Liver (tissue), 9 donors: ENCODE data around the gene DERA. TPM values are rescaled to one million over a fixed set of nuclear protein-coding genes. Genes with fewer than 3 reads are reported as not detected.

Experiments
- DNase-seq: peaks from one replicate; pipeline ENCODE4 v3.0.0-alpha.2; 2017; ENCODE audit warnings: low spot score
- H3K27ac ChIP-seq, 2 donors: one replicate each; pipeline ENCODE4 v1.7.0; 2013; ENCODE audit warnings: inconsistent platforms in 2 of 2, low read length in 2 of 2, control low read depth in 1 of 2, low read depth in 1 of 2, mild to moderate bottlenecking in 1 of 2
- H3K27me3 ChIP-seq, 4 donors: one replicate each; pipeline versions ENCODE4 v1.6.1 to v1.7.0; 2013; ENCODE audit warnings: low read length in 3 of 4, inconsistent platforms in 1 of 4, mild to moderate bottlenecking in 1 of 4, moderate library complexity in 1 of 4; ENCODE audit not compliant: control insufficient read depth in 4 of 4, insufficient read depth in 4 of 4
- H3K36me3 ChIP-seq, 4 donors: one replicate each; pipeline versions ENCODE4 v1.6.1 to v1.7.0; 2013; ENCODE audit warnings: low read length in 3 of 4, mild to moderate bottlenecking in 3 of 4, low read depth in 1 of 4, moderate library complexity in 1 of 4; ENCODE audit not compliant: control insufficient read depth in 4 of 4, insufficient read depth in 3 of 4
- H3K4me1 ChIP-seq, 4 donors: one replicate each; pipeline versions ENCODE4 v1.6.1 to v1.7.0; 2013; ENCODE audit warnings: low read length in 3 of 4, mild to moderate bottlenecking in 3 of 4, moderate library complexity in 1 of 4; ENCODE audit not compliant: control insufficient read depth in 4 of 4, insufficient read depth in 4 of 4
- H3K4me3 ChIP-seq, 3 donors: one replicate each; pipeline versions ENCODE4 v1.6.1 to v1.7.0; 2013; ENCODE audit warnings: low read length in 3 of 3, control low read depth in 1 of 3, low read depth in 1 of 3, mild to moderate bottlenecking in 1 of 3
- H3K9ac ChIP-seq, 2 donors: one replicate each; pipeline ENCODE4 v1.7.0; 2013; ENCODE audit warnings: low read length in 2 of 2, mild to moderate bottlenecking in 2 of 2, moderate library complexity in 2 of 2, control low read depth in 1 of 2, low read depth in 1 of 2
- H3K9me3 ChIP-seq, 4 donors: one replicate each; pipeline versions ENCODE4 v1.6.1 to v1.7.0; 2013; ENCODE audit warnings: low read length in 3 of 4; ENCODE audit not compliant: control insufficient read depth in 4 of 4
- GABPA ChIP-seq, 2 donors: IDR thresholded peaks in 1 of 2; conservative IDR thresholded peaks in 1 of 2; 2 replicates each; pipeline ENCODE4 v1.6.1; 2016; ENCODE audit warnings: antibody characterized with exemption in 2 of 2, mild to moderate bottlenecking in 1 of 2, moderate library complexity in 1 of 2
- HNF4A ChIP-seq, 2 donors: conservative IDR thresholded peaks; 2 replicates each; pipeline ENCODE4 v1.6.1; 2016; ENCODE audit warnings: antibody characterized with exemption in 2 of 2, mild to moderate bottlenecking in 2 of 2
- HNF4G ChIP-seq: IDR thresholded peaks from 2 replicates; pipeline ENCODE4 v1.6.1; 2016; ENCODE audit warnings: antibody characterized with exemption
- NR2F2 ChIP-seq: IDR thresholded peaks from 2 replicates; pipeline ENCODE4 v1.6.1; 2016; ENCODE audit warnings: antibody characterized with exemption
- SP1 ChIP-seq: IDR thresholded peaks from 2 replicates; pipeline ENCODE4 v1.6.1; 2018; ENCODE audit warnings: antibody characterized with exemption, mild to moderate bottlenecking
- TAF1 ChIP-seq: conservative IDR thresholded peaks from 2 replicates; pipeline ENCODE4 v1.6.1; 2016; ENCODE audit warnings: antibody characterized with exemption, mild to moderate bottlenecking
- YY1 ChIP-seq: IDR thresholded peaks from 2 replicates; pipeline ENCODE4 v1.6.1; 2016; ENCODE audit warnings: antibody characterized with exemption, mild to moderate bottlenecking
- ZBTB33 ChIP-seq: IDR thresholded peaks from 2 replicates; pipeline ENCODE4 v1.6.1; 2016; ENCODE audit warnings: antibody characterized with exemption
- WGBS: extraction: QIAGEN DNeasy Blood & Tissue Kit; methylation state at CpG from one replicate; pipeline ENCODE4 v1.1.7; 2013; 5-methylcytosine and 5-hydroxymethylcytosine counted together
- polyA plus RNA-seq, 2 donors: library from polyadenylated mRNA; stranded (reverse) in 1 of 2; unstranded in 1 of 2; fragments of 200-250 nt in 1 of 2; fragments of >200 nt in 1 of 2; fragmentation: Nextera tagmentation in 1 of 2; extraction: Ambion mirVana in 1 of 2; gene quantifications; one replicate each; pipeline versions ENCODE4 v1.2.1 to v1.2.3, GENCODE V29; 2013 to 2015
- total RNA-seq, 2 donors: library from RNA; depleted of rRNA; stranded (reverse); fragments of >200 nt; gene quantifications; one replicate each; pipeline ENCODE4 v1.2.3, GENCODE V29; 2014
- TF ChIP-seq, protein P1 (sequence below): IDR thresholded peaks from 2 replicates; pipeline ENCODE4 v1.6.1; 2016; ENCODE audit warnings: antibody characterized with exemption
- TF ChIP-seq, protein P2 (sequence below): IDR thresholded peaks from 2 replicates; pipeline ENCODE4 v1.6.1; 2016; ENCODE audit warnings: antibody characterized with exemption, mild to moderate bottlenecking
- donor health status: healthy.
- donor health status: healthy.
- donor health status: healthy.
- donor health status: healthy.
- donor health status: healthy.

The DERA gene
- total and polyA plus RNA-seq, 4 donors = 32.9 to 65.2 (median 52.4) TPM

DNA sequence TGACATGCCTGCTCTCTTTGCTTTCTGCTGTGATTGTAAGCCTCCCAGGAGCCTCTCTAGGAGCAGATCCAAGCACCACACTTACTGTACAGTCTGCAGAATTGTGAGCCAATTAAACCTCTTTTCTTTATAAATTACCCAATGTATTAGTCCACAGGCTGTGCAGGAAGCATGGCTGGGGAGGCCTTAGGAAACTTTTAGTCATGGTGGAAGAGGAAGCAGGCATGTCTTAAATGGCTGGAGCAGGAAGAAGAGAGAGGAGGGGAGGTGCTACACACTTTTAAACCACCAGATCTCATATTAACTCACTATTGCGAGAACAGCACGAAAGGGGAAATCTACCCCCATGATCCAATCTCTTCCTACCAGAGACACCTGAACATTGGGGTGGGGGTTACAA is 108.9 kb downstream of the DERA start:
- no peak overlapping the region for H3K9ac ChIP-seq
- H3K9me3 ChIP-seq = no peaks in the 10 kb centered on the region
- 96% methylated on average over 2 of the region's 2 CpGs for WGBS
- no peak overlapping the region for H3K27ac ChIP-seq
- peaks cover 0 to 4% (median 0%) of the 10 kb centered on the region in 4 donors for H3K36me3 ChIP-seq
- H3K27me3 ChIP-seq = no peaks in the 10 kb centered on the region
- no peak overlapping the region for H3K4me3 ChIP-seq
- TF ChIP-seq TAF1 (no peak), NR2F2 (no peak), YY1 (no peak), SP1 (no peak)
- TF ChIP-seq, protein P1, sequence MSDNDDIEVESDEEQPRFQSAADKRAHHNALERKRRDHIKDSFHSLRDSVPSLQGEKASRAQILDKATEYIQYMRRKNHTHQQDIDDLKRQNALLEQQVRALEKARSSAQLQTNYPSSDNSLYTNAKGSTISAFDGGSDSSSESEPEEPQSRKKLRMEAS = no peak
- peaks cover 0 to 2% (median under 1%) of the 10 kb centered on the region in 4 donors for H3K4me1 ChIP-seq
- no peak for DNase-seq

DNA sequence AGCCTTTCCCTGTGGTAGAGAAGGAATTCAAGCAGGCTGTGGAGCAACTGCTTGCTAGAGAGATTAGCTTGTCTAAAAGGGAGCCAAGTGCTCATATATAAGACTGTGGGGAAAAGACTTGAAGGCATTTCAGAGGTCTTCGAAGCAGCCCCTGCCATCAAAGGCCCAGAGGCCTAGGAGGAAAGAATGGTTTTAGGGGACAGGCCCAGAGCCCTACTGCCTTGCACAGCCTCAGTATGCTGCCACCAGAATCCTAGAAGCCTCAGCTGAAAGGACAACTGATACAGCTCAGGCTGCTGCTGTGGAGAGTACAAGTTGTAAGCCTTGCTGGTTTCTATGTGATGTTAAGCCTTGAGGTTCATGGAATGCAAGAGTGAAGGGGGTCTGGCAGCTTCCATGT is 109.9 kb downstream of the DERA start:
- Histone ChIP-seq H3K9me3 (no peaks in the 10 kb centered on the region), H3K9ac (no peak overlapping the region), H3K27ac (no peak overlapping the region), H3K36me3 (peaks cover 0 to 4% (median 0%) of the 10 kb centered on the region in 4 donors), H3K4me3 (no peak overlapping the region), H3K27me3 (no peaks in the 10 kb centered on the region), H3K4me1 (peaks cover 0 to 2% (median 0%) of the 10 kb centered on the region in 4 donors)
- 94% methylated on average over 1 of the region's 1 CpG for WGBS
- no peak for DNase-seq
- no peak for TF ChIP-seq HNF4A (conservative IDR thresholded peaks at IDR 0.05)
- no peak for TF ChIP-seq TAF1
- TF ChIP-seq HNF4G = no peak
- no peak for TF ChIP-seq ZBTB33
- TF ChIP-seq, protein P2, sequence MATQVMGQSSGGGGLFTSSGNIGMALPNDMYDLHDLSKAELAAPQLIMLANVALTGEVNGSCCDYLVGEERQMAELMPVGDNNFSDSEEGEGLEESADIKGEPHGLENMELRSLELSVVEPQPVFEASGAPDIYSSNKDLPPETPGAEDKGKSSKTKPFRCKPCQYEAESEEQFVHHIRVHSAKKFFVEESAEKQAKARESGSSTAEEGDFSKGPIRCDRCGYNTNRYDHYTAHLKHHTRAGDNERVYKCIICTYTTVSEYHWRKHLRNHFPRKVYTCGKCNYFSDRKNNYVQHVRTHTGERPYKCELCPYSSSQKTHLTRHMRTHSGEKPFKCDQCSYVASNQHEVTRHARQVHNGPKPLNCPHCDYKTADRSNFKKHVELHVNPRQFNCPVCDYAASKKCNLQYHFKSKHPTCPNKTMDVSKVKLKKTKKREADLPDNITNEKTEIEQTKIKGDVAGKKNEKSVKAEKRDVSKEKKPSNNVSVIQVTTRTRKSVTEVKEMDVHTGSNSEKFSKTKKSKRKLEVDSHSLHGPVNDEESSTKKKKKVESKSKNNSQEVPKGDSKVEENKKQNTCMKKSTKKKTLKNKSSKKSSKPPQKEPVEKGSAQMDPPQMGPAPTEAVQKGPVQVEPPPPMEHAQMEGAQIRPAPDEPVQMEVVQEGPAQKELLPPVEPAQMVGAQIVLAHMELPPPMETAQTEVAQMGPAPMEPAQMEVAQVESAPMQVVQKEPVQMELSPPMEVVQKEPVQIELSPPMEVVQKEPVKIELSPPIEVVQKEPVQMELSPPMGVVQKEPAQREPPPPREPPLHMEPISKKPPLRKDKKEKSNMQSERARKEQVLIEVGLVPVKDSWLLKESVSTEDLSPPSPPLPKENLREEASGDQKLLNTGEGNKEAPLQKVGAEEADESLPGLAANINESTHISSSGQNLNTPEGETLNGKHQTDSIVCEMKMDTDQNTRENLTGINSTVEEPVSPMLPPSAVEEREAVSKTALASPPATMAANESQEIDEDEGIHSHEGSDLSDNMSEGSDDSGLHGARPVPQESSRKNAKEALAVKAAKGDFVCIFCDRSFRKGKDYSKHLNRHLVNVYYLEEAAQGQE = no peak
- TF ChIP-seq, protein P1 = no peak
- no peak for TF ChIP-seq YY1

GRCh38 chr12:16021676-16022075 is 110.5 kb downstream of the DERA start:
- DNase-seq = no peak
- H3K9me3 ChIP-seq = no peaks in the 10 kb centered on the region
- no peak overlapping the region for H3K27ac ChIP-seq
- H3K4me1 ChIP-seq = no peaks in the 10 kb centered on the region
- H3K27me3 ChIP-seq = no peaks in the 10 kb centered on the region
- peak; percentile 52 to 60 for TF ChIP-seq HNF4A (conservative IDR thresholded peaks at IDR 0.05)
- TF ChIP-seq GABPA (IDR thresholded peaks at IDR 0.05 in 1 of 2, conservative IDR thresholded peaks at IDR 0.05 in 1 of 2) = no peak
- no peak overlapping the region for H3K9ac ChIP-seq
- peaks cover 0 to 4% (median 0%) of the 10 kb centered on the region in 4 donors for H3K36me3 ChIP-seq
- 75% methylated on average over 2 of the region's 2 CpGs for WGBS
- H3K4me3 ChIP-seq = no peak overlapping the region
